GM12891 (cell line): ENCODE results near the gene STAC2.

Experiments
- DNase-seq: peaks from one replicate; pipeline ENCODE4 v3.0.0; 2011; ENCODE audit warnings: low spot score; ENCODE audit not compliant: insufficient read length
- FAIRE-seq: peaks from 2 replicates; lab custom pipeline; 2011; peaks lifted over from hg19 to GRCh38; lab: Jason Lieb, UNC
- PAX5 ChIP-seq: IDR thresholded peaks from 2 replicates; pipeline ENCODE4 v1.6.1; 2011; ENCODE audit warnings: low read length, moderate library complexity, mild to moderate bottlenecking; ENCODE audit not compliant: insufficient read depth, severe bottlenecking
- POLR2A ChIP-seq: IDR thresholded peaks from 2 replicates; pipeline ENCODE4 v1.6.1; 2011; ENCODE audit warnings: low read depth, low read length, control low read depth
- POLR2AphosphoS5 ChIP-seq: IDR thresholded peaks from 2 replicates; pipeline ENCODE4 v1.6.1; 2011; ENCODE audit warnings: low read depth, low read length, control low read depth
- POU2F2 ChIP-seq: IDR thresholded peaks from 2 replicates; pipeline ENCODE4 v1.6.1; 2011; ENCODE audit warnings: low read depth, mild to moderate bottlenecking, control low read depth, low read length, moderate library complexity
- SPI1 ChIP-seq: IDR thresholded peaks from 2 replicates; pipeline ENCODE4 v1.6.1; 2011; ENCODE audit warnings: low read depth, low read length, control low read depth
- TAF1 ChIP-seq: IDR thresholded peaks from 2 replicates; pipeline ENCODE4 v1.6.1; 2011; ENCODE audit warnings: low read depth, low read length, control low read depth

Gene STAC2

GRCh38 chr17:39193346-39193745 is 32.4 kb downstream of the STAC2 start:
- DNase-seq (no peak), FAIRE-seq (no peak)
- no peak for TF ChIP-seq PAX5
- no peak for TF ChIP-seq POLR2A
- no peak for TF ChIP-seq TAF1

- TF ChIP-seq SPI1 (no peak), POU2F2 (no peak), TAF1 (no peak), PAX5 (no peak), POLR2A (no peak), POLR2AphosphoS5 (no peak)
- no peak for FAIRE-seq
Observed at GRCh38 chr17:39192901-39193300, 32.8 kb downstream of the STAC2 start.

GRCh38 chr17:39191750-39192510 is 33.8 kb downstream of the STAC2 start:
- no peak for DNase-seq
- TF ChIP-seq POU2F2: no peak
- TF ChIP-seq TAF1: no peak
- no peak for TF ChIP-seq POLR2A
- TF ChIP-seq SPI1: no peak
- no peak for TF ChIP-seq PAX5
- TF ChIP-seq POLR2AphosphoS5: no peak
- FAIRE-seq: no peak

More at GRCh38 chr17:39192901-39193300, 32.8 kb downstream of the STAC2 start:
- no peak for DNase-seq

GRCh38 chr17:39187152-39187830 is 38.5 kb downstream of the STAC2 start:
- TF ChIP-seq POU2F2: no peak
- TF ChIP-seq POLR2AphosphoS5: no peak
- TF ChIP-seq POLR2A: no peak
- no peak for TF ChIP-seq TAF1
- TF ChIP-seq PAX5: no peak
- no peak for TF ChIP-seq SPI1
- DNase-seq: no peak
- FAIRE-seq: no peak

- DNase-seq (no peak), FAIRE-seq (no peak)
- TF ChIP-seq TAF1 (no peak), SPI1 (no peak), POLR2A (no peak), POU2F2 (no peak), POLR2AphosphoS5 (no peak), PAX5 (no peak)
Observed at GRCh38 chr17:39186481-39187002, 39.2 kb downstream of the STAC2 start.

- no peak for FAIRE-seq
- no peak for TF ChIP-seq POLR2AphosphoS5
- TF ChIP-seq TAF1: no peak
- TF ChIP-seq POLR2A: no peak
- no peak for TF ChIP-seq PAX5
- TF ChIP-seq POU2F2: no peak
- no peak for TF ChIP-seq SPI1
- no peak for DNase-seq
Observed at GRCh38 chr17:39183720-39184119, 42.0 kb downstream of the STAC2 start.

- no peak for FAIRE-seq
- no peak for TF ChIP-seq PAX5
- no peak for TF ChIP-seq TAF1
- TF ChIP-seq SPI1: no peak
- TF ChIP-seq POLR2AphosphoS5: no peak
- no peak for TF ChIP-seq POU2F2
- TF ChIP-seq POLR2A: no peak
- DNase-seq: no peak
Observed at GRCh38 chr17:39183045-39183444, 42.7 kb downstream of the STAC2 start.

- DNase-seq (no peak), FAIRE-seq (no peak)
- TF ChIP-seq PAX5 (no peak), POLR2AphosphoS5 (no peak)
Observed at GRCh38 chr17:39181303-39181702, 44.4 kb downstream of the STAC2 start.

GRCh38 chr17:39178536-39178935 is 47.2 kb downstream of the STAC2 start:
- DNase-seq (no peak), FAIRE-seq (no peak)
- TF ChIP-seq TAF1 (no peak), POLR2A (no peak), PAX5 (no peak), SPI1 (no peak), POLR2AphosphoS5 (no peak), POU2F2 (no peak)

- FAIRE-seq: no peak
- DNase-seq: no peak
- TF ChIP-seq POLR2A (no peak), SPI1 (no peak), POU2F2 (no peak), POLR2AphosphoS5 (no peak), TAF1 (no peak)
Observed at GRCh38 chr17:39177256-39177655, 48.5 kb downstream of the STAC2 start.
